ENCODE results near the gene AKAP13.
A peak's percentile ranks its signal among the peaks of the same experiment; 100 is the strongest.
"Not testable (repeated sequence)": the region's sequence is repeated elsewhere in the genome, so short reads cannot be mapped to it uniquely, and the experiment has no call there.

Gene AKAP13

GRCh38 chr15:85779249-85779648, 398.8 kb downstream of the AKAP13 start:
- DNase-seq, result no peak

GRCh38 chr15:85780225-85780985, 400.0 kb downstream of the AKAP13 start:
- DNase-seq, result peak in 1 of 2 experiments; percentile 1

GRCh38 chr15:85781099-85781498, 400.7 kb downstream of the AKAP13 start:
- no peak for DNase-seq

- DNase-seq, result no peak
Measured at GRCh38 chr15:85782064-85782463, 401.7 kb downstream of the AKAP13 start.

GRCh38 chr15:85785887-85786780, 405.7 kb downstream of the AKAP13 start:
- peak; percentile 15 to 62 for DNase-seq

GRCh38 chr15:85786781-85787114, 406.3 kb downstream of the AKAP13 start:
- no peak for DNase-seq

GRCh38 chr15:85788771-85789495, 408.5 kb downstream of the AKAP13 start:
- no peak for DNase-seq

GRCh38 chr15:85789496-85789875, 409.1 kb downstream of the AKAP13 start:
- DNase-seq, result no peak

- no peak for DNase-seq
Measured at GRCh38 chr15:85792102-85792731, 411.8 kb downstream of the AKAP13 start.

- no peak for DNase-seq
Measured at GRCh38 chr15:85792912-85793590, 412.6 kb downstream of the AKAP13 start.

- DNase-seq, result no peak
Measured at GRCh38 chr15:85793641-85794597, 413.5 kb downstream of the AKAP13 start.

GRCh38 chr15:85794598-85795336, 414.4 kb downstream of the AKAP13 start, which contains the start of gene KLHL25:
TSS of gene KLHL25 (minus strand) at chr15:85794925. CDS start at chr15:85769810, 25,115 bp downstream.
- DNase-seq, result peak; percentile 51 to 79

GRCh38 chr15:85795337-85796305, 415.2 kb downstream of the AKAP13 start:
- DNase-seq, result peak in 1 of 2 experiments; percentile 2

GRCh38 chr15:85796371-85796770, 416.0 kb downstream of the AKAP13 start:
- not testable (repeated sequence) for DNase-seq

Data from NCI-H187 (cell line).